Measurements from ENCODE around the gene HPD.

GRCh38 chr12:121806546-121807423 lies 51.9 kb downstream of the HPD start:
- TF ChIP-seq MAX (IDR thresholded peaks at IDR 0.05; ENCODE audit: insufficient read depth, insufficient read length) = no peak
- no peak for TF ChIP-seq CTCF (IDR thresholded peaks at IDR 0.05; ENCODE audit: extremely low read depth in 1 of 2, insufficient read depth in 1 of 2, low read depth in 1 of 2, low read length in 2 of 2)
- no peak for TF ChIP-seq POLR2AphosphoS5 (IDR thresholded peaks at IDR 0.05; ENCODE audit: insufficient read depth, low read depth, low read length)
- no peak for TF ChIP-seq EZH2 (IDR thresholded peaks at IDR 0.05; ENCODE audit: borderline replicate concordance, low read depth, low read length, severe bottlenecking)
- TF ChIP-seq POLR2A (IDR thresholded peaks at IDR 0.05; ENCODE audit: low read depth, low read length) = no peak
- TF ChIP-seq JUN (IDR thresholded peaks at IDR 0.05; ENCODE audit: borderline replicate concordance, insufficient read depth, insufficient read length, low read depth) = no peak
- TF ChIP-seq GATA2 (IDR thresholded peaks at IDR 0.05; ENCODE audit: insufficient read depth, insufficient read length, low read depth, low read length) = no peak
